ENCODE results near the gene NSD2. TPM values are rescaled to one million over a fixed set of nuclear protein-coding genes. Genes with fewer than 3 reads are reported as not detected.

NSD2 gene
- total and polyA plus RNA-seq, 2 donors (not counting 1 experiment from before 2014, with no cell fraction given), result 14.2 to 64.8 TPM

GRCh38 chr4:1984406-1985191 lies 113.4 kb downstream of the NSD2 start:
- POLR2A ChIA-PET, result no interaction called here
- CTCF ChIA-PET, result no interaction called here
- peaks cover 20% of the 10 kb centered on the region for H4K20me1 ChIP-seq (ENCODE audit: control insufficient read depth, insufficient read depth, low read length, poor library complexity, severe bottlenecking)

More at GRCh38 chr4:1984406-1985191, 113.4 kb downstream of the NSD2 start:
- DNase-seq, result no peak
- Histone ChIP-seq H2AFZ (ENCODE audit: insufficient read depth, low read depth, low read length, poor library complexity, severe bottlenecking) (no peak overlapping the region), H3K27ac (ENCODE audit: low read length in 2 of 2) (no peak overlapping the region), H3K4me1 (ENCODE audit: control insufficient read depth in 2 of 2, insufficient read depth in 2 of 2, low read length in 2 of 2) (no peaks in the 10 kb centered on the region), H3K9ac (ENCODE audit: low read length) (no peak overlapping the region), H3K79me2 (ENCODE audit: control insufficient read depth, insufficient read depth, low read length) (peaks cover 4% of the 10 kb centered on the region), H3K36me3 (replicated peaks in 1 of 2; ENCODE audit: control extremely low read depth in 1 of 2, control insufficient read depth in 1 of 2, extremely low read depth in 1 of 2, insufficient read depth in 2 of 2, low read length in 1 of 2) (peaks cover 3 to 92% of the 10 kb centered on the region in 2 experiments), H3K27me3 (replicated peaks in 1 of 4; ENCODE audit: control extremely low read depth in 1 of 4, control insufficient read depth in 3 of 4, insufficient read depth in 4 of 4, low read length in 3 of 4) (no peaks in the 10 kb centered on the region), H3K4me2 (replicated peaks; ENCODE audit: low read depth, low read length, poor library complexity, severe bottlenecking) (no peak overlapping the region), H3K4me3 (ENCODE audit: control extremely low read depth in 1 of 5, extremely low read depth in 1 of 5, insufficient read depth in 1 of 5, low read depth in 2 of 5, low read length in 4 of 5) (no peak overlapping the region), H3K9me3 (ENCODE audit: control extremely low read depth in 1 of 3, control insufficient read depth in 2 of 3, insufficient read depth in 1 of 3, low read length in 2 of 3) (no peaks in the 10 kb centered on the region)
- ATAC-seq (ENCODE audit: low read depth), result no peak
- 86% methylated on average over 26 of the region's 27 CpGs for WGBS (ENCODE audit: insufficient coverage)
- Mint-ChIP-seq H3K27me3 (no peaks in the 10 kb centered on the region), H3K9me3 (ENCODE audit: insufficient read depth) (no peaks in the 10 kb centered on the region), H3K27ac (no peak overlapping the region), H3K4me3 (no peak overlapping the region), H3K4me1 (no peaks in the 10 kb centered on the region)
- no peak for TF ChIP-seq EZH2 (IDR thresholded peaks at IDR 0.05; ENCODE audit: borderline replicate concordance, insufficient read depth, low read depth, low read length, poor library complexity, severe bottlenecking)
- no peak for TF ChIP-seq CTCF (IDR thresholded peaks at IDR 0.05)
- intact Hi-C loops (cut with micrococcal nuclease), result no loop called here
